K562 (cell line): ENCODE results near the gene HPCAL1. TPM values are rescaled to one million over a fixed set of nuclear protein-coding genes. Genes with fewer than 3 reads are reported as not detected.
A peak's percentile ranks its signal among the peaks of the same experiment; 100 is the strongest.

ENCODE experiments used
- DPF2 ChIP-seq: fragments of 450-650 bp; IDR thresholded peaks from 2 replicates; pipeline ENCODE4 v1.6.1; 2016
- EP300 ChIP-seq: IDR thresholded peaks from 2 replicates; pipeline ENCODE4 v1.6.1; 2012; ENCODE audit warnings: low read length, improper control_type of control experiment
- KAT8 ChIP-seq: fragments of 450-650 bp; IDR thresholded peaks from 2 replicates; pipeline ENCODE4 v1.6.1; 2016; ENCODE audit warnings: low read depth, mild to moderate bottlenecking
- KHSRP ChIP-seq: fragments of 450-650 bp; IDR thresholded peaks from 2 replicates; pipeline ENCODE4 v1.6.1; 2017
- MAFF ChIP-seq: IDR thresholded peaks from 2 replicates; pipeline ENCODE4 v1.6.1; 2012; ENCODE audit warnings: low read length, improper control_type of control experiment
- NBN ChIP-seq: fragments of 450-650 bp; IDR thresholded peaks from 2 replicates; pipeline ENCODE4 v1.6.1; 2016; ENCODE audit warnings: low read depth, mild to moderate bottlenecking
- RBM14 ChIP-seq: fragments of 200-400 bp; formaldehyde crosslinking; IDR thresholded peaks from 2 replicates; pipeline ENCODE4 v1.6.1; 2018; ENCODE audit warnings: low read depth, mild to moderate bottlenecking, low read length, moderate library complexity, borderline replicate concordance; ENCODE audit not compliant: insufficient read depth
- TOE1 ChIP-seq, 2 experiments: fragments of 450-650 bp in 1 of 2; sonication (generic) in 1 of 2; formaldehyde crosslinking in 1 of 2; IDR thresholded peaks; 2 replicates each; pipeline versions ENCODE4 v1.7.1 to v1.8.0; 2016 to 2022; ENCODE audit warnings: borderline replicate concordance in 2 of 2, mild to moderate bottlenecking in 2 of 2, antibody characterized with exemption in 1 of 2, inconsistent platforms in 1 of 2, low read depth in 1 of 2, missing genetic modification reagents in 1 of 2, moderate library complexity in 1 of 2
- ZNF274 ChIP-seq: IDR thresholded peaks from 2 replicates; pipeline ENCODE4 v1.6.1; 2011; ENCODE audit warnings: low read depth, mild to moderate bottlenecking, low read length, moderate library complexity, borderline replicate concordance
- ZNF431 ChIP-seq: sonication (generic); formaldehyde crosslinking; IDR thresholded peaks from 2 replicates; pipeline ENCODE4 v1.8.0; 2022; ENCODE audit warnings: mild to moderate bottlenecking, missing genetic modification reagents
- ZNF57 ChIP-seq: fragments of 450-650 bp; formaldehyde crosslinking; IDR thresholded peaks from 2 replicates; pipeline ENCODE4 v1.4.0; 2020; ENCODE audit warnings: mild to moderate bottlenecking, moderate library complexity
- polyA plus RNA-seq, 8 experiments: library from polyadenylated mRNA; depleted of rRNA in 4 of 8; stranded (reverse) in 5 of 8; unstranded in 3 of 8; fragments of >200 nt; fragmentation: Nextera tagmentation in 2 of 8; fragmentation: Illumina TruSeq in 1 of 8; extraction: Ambion mirVana in 2 of 8; extraction: Trizol in 1 of 8; gene quantifications; 2 replicates each; pipeline versions ENCODE4 v1.2.1 to v1.2.3, GENCODE V29; 2011 to 2014; ENCODE audit warnings: inconsistent platforms in 1 of 8, missing spikeins in 1 of 8
- total RNA-seq, 7 experiments: library from RNA; depleted of rRNA in 6 of 7; stranded (reverse); fragments of >200 nt in 6 of 7; fragmentation: Illumina TruSeq in 2 of 7; extraction: Trizol in 2 of 7; gene quantifications; 2 replicates each; pipeline versions ENCODE4 v1.2.1 to v1.2.3, GENCODE V29; 2011 to 2021; ENCODE audit warnings: low replicate concordance in 1 of 7
- TF ChIP-seq, protein P1 (sequence below), 2 experiments: fragments of 450-650 bp; formaldehyde crosslinking in 1 of 2; IDR thresholded peaks; 2 replicates each; pipeline versions ENCODE4 v1.4.0 to v1.6.1; 2014 to 2020; ENCODE audit warnings: mild to moderate bottlenecking in 2 of 2, borderline replicate concordance in 1 of 2, low read depth in 1 of 2
- TF ChIP-seq, protein P2 (sequence below): fragments of 250-450 bp; sonication (Bioruptor Pico); IDR thresholded peaks from 2 replicates; pipeline ENCODE4 v1.9.0; 2021; ENCODE audit warnings: mild to moderate bottlenecking
- TF ChIP-seq, protein P3 (sequence below): fragments of 450-650 bp; conservative IDR thresholded peaks from 2 replicates; pipeline ENCODE4 v1.6.1; 2016; ENCODE audit warnings: missing genetic modification characterization, low read depth, mild to moderate bottlenecking, control low read depth, missing compliant biosample characterization
- TF ChIP-seq, protein P4 (sequence below): fragments of 450-650 bp; IDR thresholded peaks from 2 replicates; pipeline ENCODE4 v1.6.1; 2016; ENCODE audit warnings: antibody characterized with exemption

HPCAL1 gene
- total and polyA plus RNA-seq, 9 of the 15 experiments (the other 6 are each of a cell fraction or from before 2014, with no cell fraction given), result 2.7 to 65.5 (median 23.9) TPM

DNA sequence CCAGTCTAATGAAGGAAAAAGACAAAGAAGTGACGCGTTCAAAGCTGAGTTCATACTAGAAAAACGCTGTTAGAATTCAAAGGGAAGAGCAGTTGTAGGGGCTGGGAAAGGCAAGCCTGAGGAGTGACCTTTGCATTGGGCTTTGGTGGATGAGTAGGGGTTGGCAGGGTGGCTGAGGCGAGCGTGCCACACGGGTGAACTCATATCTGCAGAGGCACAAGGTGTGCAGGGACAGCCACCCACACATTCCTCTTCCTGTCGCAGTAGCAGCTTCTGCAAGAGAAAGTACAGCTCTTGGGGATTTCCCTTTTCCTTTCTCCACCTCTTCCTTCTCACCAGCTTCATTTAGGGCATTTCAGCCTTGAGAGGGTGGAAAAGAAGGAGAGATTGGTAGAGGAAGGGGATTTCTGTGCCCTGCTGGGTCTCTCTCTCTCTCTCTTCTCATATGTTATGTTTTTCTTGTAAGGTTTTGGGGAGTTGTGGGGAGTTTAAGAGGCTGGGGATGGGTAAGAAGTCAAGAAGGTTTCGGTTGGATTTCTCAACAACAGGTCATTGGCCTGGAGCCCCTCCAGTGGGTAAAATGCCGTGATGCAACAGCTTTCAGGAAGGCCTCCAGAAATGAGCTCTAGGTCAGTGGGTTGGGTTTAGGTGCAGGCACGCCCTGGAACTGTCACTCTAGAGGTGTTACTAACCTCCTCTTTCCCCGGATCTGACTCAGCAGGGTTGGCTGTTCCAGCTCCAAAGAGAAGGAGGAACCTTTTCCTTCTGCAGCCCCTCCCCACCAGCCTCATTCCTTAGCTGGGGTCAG is 105.3 kb downstream of the HPCAL1 start (continued):
- TF ChIP-seq, protein P1, sequence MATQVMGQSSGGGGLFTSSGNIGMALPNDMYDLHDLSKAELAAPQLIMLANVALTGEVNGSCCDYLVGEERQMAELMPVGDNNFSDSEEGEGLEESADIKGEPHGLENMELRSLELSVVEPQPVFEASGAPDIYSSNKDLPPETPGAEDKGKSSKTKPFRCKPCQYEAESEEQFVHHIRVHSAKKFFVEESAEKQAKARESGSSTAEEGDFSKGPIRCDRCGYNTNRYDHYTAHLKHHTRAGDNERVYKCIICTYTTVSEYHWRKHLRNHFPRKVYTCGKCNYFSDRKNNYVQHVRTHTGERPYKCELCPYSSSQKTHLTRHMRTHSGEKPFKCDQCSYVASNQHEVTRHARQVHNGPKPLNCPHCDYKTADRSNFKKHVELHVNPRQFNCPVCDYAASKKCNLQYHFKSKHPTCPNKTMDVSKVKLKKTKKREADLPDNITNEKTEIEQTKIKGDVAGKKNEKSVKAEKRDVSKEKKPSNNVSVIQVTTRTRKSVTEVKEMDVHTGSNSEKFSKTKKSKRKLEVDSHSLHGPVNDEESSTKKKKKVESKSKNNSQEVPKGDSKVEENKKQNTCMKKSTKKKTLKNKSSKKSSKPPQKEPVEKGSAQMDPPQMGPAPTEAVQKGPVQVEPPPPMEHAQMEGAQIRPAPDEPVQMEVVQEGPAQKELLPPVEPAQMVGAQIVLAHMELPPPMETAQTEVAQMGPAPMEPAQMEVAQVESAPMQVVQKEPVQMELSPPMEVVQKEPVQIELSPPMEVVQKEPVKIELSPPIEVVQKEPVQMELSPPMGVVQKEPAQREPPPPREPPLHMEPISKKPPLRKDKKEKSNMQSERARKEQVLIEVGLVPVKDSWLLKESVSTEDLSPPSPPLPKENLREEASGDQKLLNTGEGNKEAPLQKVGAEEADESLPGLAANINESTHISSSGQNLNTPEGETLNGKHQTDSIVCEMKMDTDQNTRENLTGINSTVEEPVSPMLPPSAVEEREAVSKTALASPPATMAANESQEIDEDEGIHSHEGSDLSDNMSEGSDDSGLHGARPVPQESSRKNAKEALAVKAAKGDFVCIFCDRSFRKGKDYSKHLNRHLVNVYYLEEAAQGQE (IDR thresholded peaks at IDR 0.05; ENCODE audit: borderline replicate concordance), result peak; percentile 15; the same call in 1 of the 2 replicates
- TF ChIP-seq, protein P1 (CRISPR knock-in tag; IDR thresholded peaks at IDR 0.05; ENCODE audit: low read depth), result no peak
- no peak for TF ChIP-seq ZNF431 (CRISPR knock-in tag)
- TF ChIP-seq MAFF, result peak; percentile 75
- TF ChIP-seq DPF2, result peak; percentile 77
- TF ChIP-seq KAT8, result no peak
- no peak for TF ChIP-seq RBM14
- 0 out of 2 replicates have a peak, but pooled peaks have one; percentile 28 for TF ChIP-seq NBN
- TF ChIP-seq KHSRP, result no peak
- TF ChIP-seq, protein P2, sequence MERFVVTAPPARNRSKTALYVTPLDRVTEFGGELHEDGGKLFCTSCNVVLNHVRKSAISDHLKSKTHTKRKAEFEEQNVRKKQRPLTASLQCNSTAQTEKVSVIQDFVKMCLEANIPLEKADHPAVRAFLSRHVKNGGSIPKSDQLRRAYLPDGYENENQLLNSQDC (CRISPR knock-in tag), result no peak
- peak; percentile 60; the same call in 1 of the 2 replicates for TF ChIP-seq TOE1 (IDR thresholded peaks at IDR 0.05; ENCODE audit: borderline replicate concordance)
- no peak for TF ChIP-seq TOE1 (CRISPR knock-in tag; IDR thresholded peaks at IDR 0.05; ENCODE audit: borderline replicate concordance, low read depth)
- peak; percentile 54 for TF ChIP-seq EP300
- TF ChIP-seq ZNF57 (CRISPR knock-in tag), result no peak
- no peak for TF ChIP-seq ZNF274
- TF ChIP-seq, protein P3, sequence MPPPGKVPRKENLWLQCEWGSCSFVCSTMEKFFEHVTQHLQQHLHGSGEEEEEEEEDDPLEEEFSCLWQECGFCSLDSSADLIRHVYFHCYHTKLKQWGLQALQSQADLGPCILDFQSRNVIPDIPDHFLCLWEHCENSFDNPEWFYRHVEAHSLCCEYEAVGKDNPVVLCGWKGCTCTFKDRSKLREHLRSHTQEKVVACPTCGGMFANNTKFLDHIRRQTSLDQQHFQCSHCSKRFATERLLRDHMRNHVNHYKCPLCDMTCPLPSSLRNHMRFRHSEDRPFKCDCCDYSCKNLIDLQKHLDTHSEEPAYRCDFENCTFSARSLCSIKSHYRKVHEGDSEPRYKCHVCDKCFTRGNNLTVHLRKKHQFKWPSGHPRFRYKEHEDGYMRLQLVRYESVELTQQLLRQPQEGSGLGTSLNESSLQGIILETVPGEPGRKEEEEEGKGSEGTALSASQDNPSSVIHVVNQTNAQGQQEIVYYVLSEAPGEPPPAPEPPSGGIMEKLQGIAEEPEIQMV (tag), result no peak
- TF ChIP-seq, protein P4, sequence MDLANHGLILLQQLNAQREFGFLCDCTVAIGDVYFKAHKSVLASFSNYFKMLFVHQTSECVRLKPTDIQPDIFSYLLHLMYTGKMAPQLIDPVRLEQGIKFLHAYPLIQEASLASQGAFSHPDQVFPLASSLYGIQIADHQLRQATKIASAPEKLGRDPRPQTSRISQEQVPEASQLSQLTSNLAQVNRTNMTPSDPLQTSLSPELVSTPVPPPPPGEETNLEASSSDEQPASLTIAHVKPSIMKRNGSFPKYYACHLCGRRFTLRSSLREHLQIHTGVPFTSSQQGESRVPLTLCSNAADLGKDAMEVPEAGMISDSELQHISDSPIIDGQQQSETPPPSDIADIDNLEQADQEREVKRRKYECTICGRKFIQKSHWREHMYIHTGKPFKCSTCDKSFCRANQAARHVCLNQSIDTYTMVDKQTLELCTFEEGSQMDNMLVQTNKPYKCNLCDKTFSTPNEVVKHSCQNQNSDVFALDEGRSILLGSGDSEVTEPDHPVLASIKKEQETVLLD, result 0 out of 2 replicates have a peak, but pooled peaks have one; percentile 40
